ENCODE results near the gene NSMF.

DNA sequence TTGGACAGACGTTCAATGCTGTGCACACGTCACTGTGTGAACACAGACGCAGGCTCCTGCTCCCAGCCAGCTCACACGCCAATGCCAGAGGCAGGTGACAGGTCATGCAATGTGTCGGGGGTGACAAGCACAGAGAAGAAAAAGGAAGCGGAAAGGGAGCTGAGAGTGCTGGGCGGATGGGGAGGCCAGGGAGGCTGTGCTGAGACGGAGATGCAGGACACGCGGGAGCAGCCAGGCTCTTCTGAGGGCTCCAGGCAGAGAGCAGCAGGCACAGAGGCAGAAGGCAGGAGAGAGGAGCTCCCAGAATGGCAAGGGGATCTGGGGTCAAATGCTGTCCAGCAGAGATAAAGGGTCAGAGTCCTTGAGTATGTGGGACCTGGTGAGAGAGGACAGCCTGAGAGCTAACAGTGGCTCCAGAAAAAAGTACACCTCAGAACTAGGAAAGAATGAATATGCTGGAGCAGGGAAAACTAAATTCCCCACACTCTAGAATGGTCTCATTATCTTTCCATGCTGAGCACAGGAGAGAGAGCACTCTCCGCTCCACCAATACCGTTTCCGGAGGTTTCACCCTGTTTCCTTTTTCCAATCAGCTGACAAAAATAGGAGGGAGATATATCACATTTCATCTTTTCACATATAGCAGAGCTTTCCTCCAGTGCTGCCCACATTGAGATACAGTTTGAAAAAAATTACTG, 32.8 kb upstream of the NSMF start:
- TF ChIP-seq RAD21 (IDR thresholded peaks at IDR 0.05 in 1 of 2, conservative IDR thresholded peaks at IDR 0.05 in 1 of 2; ENCODE audit: low read depth in 2 of 2, low read length in 2 of 2) (no peak), SIRT6 (IDR thresholded peaks at IDR 0.05; ENCODE audit: low read length) (no peak), POLR2AphosphoS5 (IDR thresholded peaks at IDR 0.05; ENCODE audit: low read depth, low read length) (no peak), CTCF (IDR thresholded peaks at IDR 0.05; ENCODE audit: control extremely low read depth in 1 of 3, insufficient read depth in 1 of 3, low read depth in 1 of 3, low read length in 3 of 3) (no peak), CTBP2 (IDR thresholded peaks at IDR 0.05; ENCODE audit: borderline replicate concordance, insufficient read depth, insufficient read length, low read length) (no peak)

Measured in H1 (cell line).